ENCODE measurements around the gene ZNF428.

ZNF428 gene

DNA sequence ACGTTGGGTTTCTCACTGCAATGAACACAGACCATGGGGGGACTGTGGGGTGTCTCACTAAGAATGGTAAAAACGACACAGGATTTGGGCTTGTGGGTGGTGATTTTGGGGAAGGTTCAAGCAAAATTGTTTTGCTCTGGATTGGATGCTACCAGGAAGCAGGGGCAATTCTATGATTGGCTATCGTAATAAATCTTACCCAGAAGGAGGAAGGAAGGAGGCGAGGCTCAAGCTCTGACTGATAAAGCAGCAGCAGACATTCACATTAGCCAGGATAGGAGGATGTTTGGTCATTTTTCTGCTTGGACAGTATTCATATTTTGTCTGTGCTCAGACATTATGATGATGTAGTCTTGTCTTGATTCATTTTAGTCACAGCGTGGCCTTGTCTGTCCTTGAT is 21.6 kb downstream of the ZNF428 start:
- Histone ChIP-seq H3K4me1 (ENCODE audit: control insufficient read depth, insufficient read depth, low read length) (peaks cover 28% of the 10 kb centered on the region), H3K36me3 (ENCODE audit: control insufficient read depth, insufficient read depth, low read length, severe bottlenecking) (peaks cover 31% of the 10 kb centered on the region), H3K9ac (ENCODE audit: low read length) (peak overlapping the region; percentile 95), H3K27me3 (replicated peaks; ENCODE audit: control insufficient read depth, insufficient read depth, low read length) (no peaks in the 10 kb centered on the region), H3K9me3 (ENCODE audit: control insufficient read depth, low read length) (no peaks in the 10 kb centered on the region), H3K4me3 (ENCODE audit: low read length) (peak overlapping the region; percentile 90)
- DNase-seq (ENCODE audit: low read depth): no peak

- H3K9me3 ChIP-seq (ENCODE audit: control insufficient read depth, low read length): no peaks in the 10 kb centered on the region
- H3K27me3 ChIP-seq (replicated peaks; ENCODE audit: control insufficient read depth, insufficient read depth, low read length): no peaks in the 10 kb centered on the region
- peak overlapping the region; percentile 90 for H3K4me3 ChIP-seq (ENCODE audit: low read length)
- peak; percentile 14 for DNase-seq (ENCODE audit: low read depth)
- H3K36me3 ChIP-seq (ENCODE audit: control insufficient read depth, insufficient read depth, low read length, severe bottlenecking): peaks cover 37% of the 10 kb centered on the region
- H3K9ac ChIP-seq (ENCODE audit: low read length): peak overlapping the region; percentile 95
- peaks cover 28% of the 10 kb centered on the region for H3K4me1 ChIP-seq (ENCODE audit: control insufficient read depth, insufficient read depth, low read length)
Observed at GRCh38 chr19:43596842-43597461, 22.5 kb downstream of the ZNF428 start.

- DNase-seq (ENCODE audit: low read depth): peak; percentile 100
- Histone ChIP-seq H3K4me3 (ENCODE audit: low read length) (peak within 1 kb of the TSS; percentile 90), H3K36me3 (ENCODE audit: control insufficient read depth, insufficient read depth, low read length, severe bottlenecking) (peaks cover 40% of the 10 kb centered on the region), H3K9me3 (ENCODE audit: control insufficient read depth, low read length) (no peaks in the 10 kb centered on the region), H3K27me3 (replicated peaks; ENCODE audit: control insufficient read depth, insufficient read depth, low read length) (no peaks in the 10 kb centered on the region), H3K4me1 (ENCODE audit: control insufficient read depth, insufficient read depth, low read length) (peaks cover 28% of the 10 kb centered on the region), H3K9ac (ENCODE audit: low read length) (peak within 1 kb of the TSS; percentile 95)
Observed at GRCh38 chr19:43595999-43596841, 23.2 kb downstream of the ZNF428 start, which contains the start of the genes IRGQ and ZNF576. Gene IRGQ (minus strand): TSS chr19:43596134. CDS start chr19:43595338, 796 bp downstream. Gene ZNF576 (plus strand): TSS chr19:43596595. CDS start chr19:43597109, 514 bp downstream.

GRCh38 chr19:43595605-43595998 is 23.8 kb downstream of the ZNF428 start:
- no peaks in the 10 kb centered on the region for H3K27me3 ChIP-seq (replicated peaks; ENCODE audit: control insufficient read depth, insufficient read depth, low read length)
- H3K4me3 ChIP-seq (ENCODE audit: low read length): peak overlapping the region; percentile 90
- peaks cover 28% of the 10 kb centered on the region for H3K4me1 ChIP-seq (ENCODE audit: control insufficient read depth, insufficient read depth, low read length)
- no peaks in the 10 kb centered on the region for H3K9me3 ChIP-seq (ENCODE audit: control insufficient read depth, low read length)
- no peak for DNase-seq (ENCODE audit: low read depth)
- peak overlapping the region; percentile 95 for H3K9ac ChIP-seq (ENCODE audit: low read length)
- H3K36me3 ChIP-seq (ENCODE audit: control insufficient read depth, insufficient read depth, low read length, severe bottlenecking): peaks cover 40% of the 10 kb centered on the region

GRCh38 chr19:43594710-43595604 is 24.5 kb downstream of the ZNF428 start:
- Histone ChIP-seq H3K9me3 (ENCODE audit: control insufficient read depth, low read length) (no peaks in the 10 kb centered on the region), H3K4me3 (ENCODE audit: low read length) (peak overlapping the region; percentile 90), H3K9ac (ENCODE audit: low read length) (peak overlapping the region; percentile 95), H3K27me3 (replicated peaks; ENCODE audit: control insufficient read depth, insufficient read depth, low read length) (no peaks in the 10 kb centered on the region), H3K36me3 (ENCODE audit: control insufficient read depth, insufficient read depth, low read length, severe bottlenecking) (peaks cover 41% of the 10 kb centered on the region), H3K4me1 (ENCODE audit: control insufficient read depth, insufficient read depth, low read length) (peaks cover 34% of the 10 kb centered on the region)
- DNase-seq (ENCODE audit: low read depth): peak; percentile 82

DNA sequence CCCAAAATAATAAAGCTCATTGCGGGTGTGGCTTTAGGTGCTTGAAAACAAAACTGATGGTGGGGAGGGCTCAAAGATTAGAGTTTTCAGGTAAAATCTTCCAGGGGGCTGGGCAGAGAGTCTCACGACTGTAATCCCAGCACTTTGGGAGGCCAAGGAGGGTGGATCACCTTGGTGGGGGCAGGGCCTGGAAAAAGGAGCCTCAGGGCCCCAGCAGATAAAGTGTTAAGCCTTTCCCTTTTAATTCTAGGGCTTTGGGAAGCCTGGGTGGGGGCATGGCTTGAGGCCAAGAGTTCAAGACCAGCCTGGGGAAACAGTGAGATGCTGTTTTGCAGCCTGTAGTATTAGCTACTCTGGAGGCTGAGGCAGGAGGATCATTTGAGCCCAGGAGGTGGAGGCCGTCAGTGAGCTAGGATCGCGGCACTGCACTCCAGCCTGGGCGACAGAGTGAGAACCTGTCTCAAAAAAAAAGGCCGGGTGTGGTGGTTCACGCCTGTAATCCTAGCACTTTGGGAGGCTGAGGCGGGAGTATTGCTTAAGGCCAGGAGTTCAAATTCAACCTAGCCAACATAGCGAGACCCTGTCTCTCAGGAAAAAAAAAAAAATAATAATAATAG is 25.2 kb downstream of the ZNF428 start:
- peak overlapping the region; percentile 95 for H3K9ac ChIP-seq (ENCODE audit: low read length)
- no peaks in the 10 kb centered on the region for H3K27me3 ChIP-seq (replicated peaks; ENCODE audit: control insufficient read depth, insufficient read depth, low read length)
- no peaks in the 10 kb centered on the region for H3K9me3 ChIP-seq (ENCODE audit: control insufficient read depth, low read length)
- H3K36me3 ChIP-seq (ENCODE audit: control insufficient read depth, insufficient read depth, low read length, severe bottlenecking): peaks cover 35% of the 10 kb centered on the region
- DNase-seq (ENCODE audit: low read depth): no peak
- H3K4me1 ChIP-seq (ENCODE audit: control insufficient read depth, insufficient read depth, low read length): peaks cover 37% of the 10 kb centered on the region
- peak overlapping the region; percentile 90 for H3K4me3 ChIP-seq (ENCODE audit: low read length)

GRCh38 chr19:43592800-43593350 is 26.6 kb downstream of the ZNF428 start:
- peaks cover 33% of the 10 kb centered on the region for H3K4me1 ChIP-seq (ENCODE audit: control insufficient read depth, insufficient read depth, low read length)
- no peak overlapping the region for H3K4me3 ChIP-seq (ENCODE audit: low read length)
- H3K36me3 ChIP-seq (ENCODE audit: control insufficient read depth, insufficient read depth, low read length, severe bottlenecking): peaks cover 33% of the 10 kb centered on the region
- no peak for DNase-seq (ENCODE audit: low read depth)
- H3K9ac ChIP-seq (ENCODE audit: low read length): peak overlapping the region; percentile 5
- H3K27me3 ChIP-seq (replicated peaks; ENCODE audit: control insufficient read depth, insufficient read depth, low read length): no peaks in the 10 kb centered on the region
- no peaks in the 10 kb centered on the region for H3K9me3 ChIP-seq (ENCODE audit: control insufficient read depth, low read length)

- no peaks in the 10 kb centered on the region for H3K27me3 ChIP-seq (replicated peaks; ENCODE audit: control insufficient read depth, insufficient read depth, low read length)
- no peak overlapping the region for H3K4me3 ChIP-seq (ENCODE audit: low read length)
- no peak for DNase-seq (ENCODE audit: low read depth)
- peaks cover 33% of the 10 kb centered on the region for H3K36me3 ChIP-seq (ENCODE audit: control insufficient read depth, insufficient read depth, low read length, severe bottlenecking)
- H3K4me1 ChIP-seq (ENCODE audit: control insufficient read depth, insufficient read depth, low read length): peaks cover 25% of the 10 kb centered on the region
- H3K9me3 ChIP-seq (ENCODE audit: control insufficient read depth, low read length): no peaks in the 10 kb centered on the region
- no peak overlapping the region for H3K9ac ChIP-seq (ENCODE audit: low read length)
Observed at GRCh38 chr19:43591904-43592772, 27.3 kb downstream of the ZNF428 start.

- no peaks in the 10 kb centered on the region for H3K27me3 ChIP-seq (replicated peaks; ENCODE audit: control insufficient read depth, insufficient read depth, low read length)
- H3K4me3 ChIP-seq (ENCODE audit: low read length): no peak overlapping the region
- peaks cover 21% of the 10 kb centered on the region for H3K4me1 ChIP-seq (ENCODE audit: control insufficient read depth, insufficient read depth, low read length)
- DNase-seq (ENCODE audit: low read depth): no peak
- H3K9ac ChIP-seq (ENCODE audit: low read length): peak overlapping the region; percentile 15
- H3K36me3 ChIP-seq (ENCODE audit: control insufficient read depth, insufficient read depth, low read length, severe bottlenecking): peaks cover 41% of the 10 kb centered on the region
- no peaks in the 10 kb centered on the region for H3K9me3 ChIP-seq (ENCODE audit: control insufficient read depth, low read length)
Observed at GRCh38 chr19:43589678-43590077, 29.8 kb downstream of the ZNF428 start.

DNA sequence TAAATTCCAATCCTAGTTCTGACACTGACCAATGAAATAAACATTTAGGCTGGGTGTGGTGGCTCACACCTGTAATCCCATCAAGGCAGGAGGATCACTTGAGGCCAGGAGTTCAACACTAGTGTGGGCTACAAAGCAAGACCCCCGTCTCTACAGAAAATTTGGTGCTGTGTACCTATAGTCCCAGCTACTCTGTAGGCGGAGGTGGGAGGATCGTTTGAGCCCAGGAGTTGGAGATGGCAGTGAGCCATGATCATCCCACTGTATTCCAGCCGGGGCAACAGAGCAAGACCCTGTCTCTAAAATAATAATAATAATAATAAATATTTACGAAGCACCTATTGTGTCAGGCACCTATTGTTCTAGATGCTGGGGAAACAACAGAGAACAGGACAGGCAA is 30.2 kb downstream of the ZNF428 start:
- H3K9ac ChIP-seq (ENCODE audit: low read length): no peak overlapping the region
- no peak overlapping the region for H3K4me3 ChIP-seq (ENCODE audit: low read length)
- no peaks in the 10 kb centered on the region for H3K9me3 ChIP-seq (ENCODE audit: control insufficient read depth, low read length)
- DNase-seq (ENCODE audit: low read depth): no peak
- peaks cover 18% of the 10 kb centered on the region for H3K4me1 ChIP-seq (ENCODE audit: control insufficient read depth, insufficient read depth, low read length)
- no peaks in the 10 kb centered on the region for H3K27me3 ChIP-seq (replicated peaks; ENCODE audit: control insufficient read depth, insufficient read depth, low read length)
- peaks cover 41% of the 10 kb centered on the region for H3K36me3 ChIP-seq (ENCODE audit: control insufficient read depth, insufficient read depth, low read length, severe bottlenecking)

Measured in adipocyte (in vitro differentiated cells).